Natural killer cell (primary cell): ENCODE results near the gene CCDC175. TPM values are rescaled to one million over a fixed set of nuclear protein-coding genes. Genes with fewer than 3 reads are reported as not detected.

ENCODE experiments used
- ATAC-seq, 3 donors: fragments of 150-1000 bp in 2 of 3; fragments of 200-7000 bp in 1 of 3; cut with Tn5 transposase; 1 replicate in 1 of 3; 2 replicates in 2 of 3; pipeline ENCODE4 v1.10.0; 2021; ENCODE audit warnings: mild to moderate bottlenecking in 2 of 3, moderate library complexity in 2 of 3
- DNase-seq, 2 donors: peaks; one replicate each; pipeline versions ENCODE4 v3.0.0 to v3.0.0-alpha.2; 2013 to 2021; ENCODE audit warnings: mixed read lengths in 1 of 2
- H3K27ac ChIP-seq: one replicate; pipeline ENCODE4 v1.5.1; 2013; ENCODE audit warnings: mild to moderate bottlenecking, low read length
- H3K27me3 ChIP-seq: one replicate; pipeline ENCODE4 v1.6.1; 2013; ENCODE audit warnings: low read length; ENCODE audit not compliant: control insufficient read depth, insufficient read depth
- H3K36me3 ChIP-seq: one replicate; pipeline ENCODE4 v1.6.1; 2013; ENCODE audit warnings: low read length; ENCODE audit not compliant: control insufficient read depth, insufficient read depth
- H3K4me1 ChIP-seq: one replicate; pipeline ENCODE4 v1.6.1; 2013; ENCODE audit warnings: low read length; ENCODE audit not compliant: control insufficient read depth, insufficient read depth
- H3K4me3 ChIP-seq: one replicate; pipeline ENCODE4 v1.5.1; 2013; ENCODE audit warnings: low read length
- H3K9me3 ChIP-seq: one replicate; pipeline ENCODE4 v1.6.1; 2013; ENCODE audit warnings: low read length; ENCODE audit not compliant: control insufficient read depth, insufficient read depth
- H3K27ac Mint-ChIP-seq, 2 donors: one replicate each; pipeline ENCODE4 v1.8.0; 2022; ENCODE audit warnings: mild to moderate bottlenecking in 2 of 2, mixed read lengths in 2 of 2, moderate library complexity in 1 of 2
- H3K27me3 Mint-ChIP-seq, 2 donors: one replicate each; pipeline ENCODE4 v1.8.0; 2022; ENCODE audit warnings: low read depth in 2 of 2, mixed read lengths in 2 of 2
- H3K36me3 Mint-ChIP-seq: one replicate; pipeline ENCODE4 v1.8.0; 2022; ENCODE audit warnings: mixed read lengths
- H3K4me1 Mint-ChIP-seq, 2 donors: one replicate each; pipeline ENCODE4 v1.8.0; 2022; ENCODE audit warnings: mixed read lengths in 2 of 2
- H3K4me3 Mint-ChIP-seq: one replicate; pipeline ENCODE4 v1.8.0; 2022; ENCODE audit warnings: mild to moderate bottlenecking, moderate library complexity, mixed read lengths
- H3K9me3 Mint-ChIP-seq, 2 donors: one replicate each; pipeline ENCODE4 v1.8.0; 2022; ENCODE audit warnings: mixed read lengths in 2 of 2
- WGBS: methylation state at CpG from one replicate; pipeline ENCODE4 v1.1.7; 2013; ENCODE audit warnings: missing lambda C conversion rate; ENCODE audit not compliant: insufficient coverage; 5-methylcytosine and 5-hydroxymethylcytosine counted together
- intact Hi-C: fragments of 100-400 bp; cut with micrococcal nuclease; formaldehyde crosslinking; loops from one replicate; pipeline ENCODE4 v1.14.2; 2022
- total RNA-seq, 4 donors: library from RNA; stranded (reverse); fragments of 120-200 nt in 1 of 4; gene quantifications; one replicate each; pipeline versions ENCODE4 v1.2.3 to v1.2.4, GENCODE V29; 2013 to 2022
- TF ChIP-seq, protein P1 (sequence below): fragments of 200-600 bp; IDR thresholded peaks from one replicate; pipeline ENCODE4 v1.8.0; 2022; ENCODE audit warnings: antibody characterized with exemption

The CCDC175 gene
- total RNA-seq, 3 donors from 2014 or later (not counting 1 experiment from before 2014, with no cell fraction given) = not detected

- Mint-ChIP-seq H3K9me3 (no peaks in the 10 kb centered on the region), H3K27ac (no peak overlapping the region), H3K36me3 (no peaks in the 10 kb centered on the region), H3K4me3 (no peak overlapping the region), H3K4me1 (peaks cover 4 to 6% of the 10 kb centered on the region in 2 donors), H3K27me3 (peaks cover 8 to 12% of the 10 kb centered on the region in 2 donors)
- Histone ChIP-seq H3K36me3 (no peaks in the 10 kb centered on the region), H3K27ac (no peak overlapping the region), H3K27me3 (no peaks in the 10 kb centered on the region), H3K9me3 (no peaks in the 10 kb centered on the region), H3K4me3 (no peak overlapping the region), H3K4me1 (no peaks in the 10 kb centered on the region)
- peak in 1 of 2 donors; percentile 21 for DNase-seq
- ATAC-seq = no peak
- TF ChIP-seq, protein P1, sequence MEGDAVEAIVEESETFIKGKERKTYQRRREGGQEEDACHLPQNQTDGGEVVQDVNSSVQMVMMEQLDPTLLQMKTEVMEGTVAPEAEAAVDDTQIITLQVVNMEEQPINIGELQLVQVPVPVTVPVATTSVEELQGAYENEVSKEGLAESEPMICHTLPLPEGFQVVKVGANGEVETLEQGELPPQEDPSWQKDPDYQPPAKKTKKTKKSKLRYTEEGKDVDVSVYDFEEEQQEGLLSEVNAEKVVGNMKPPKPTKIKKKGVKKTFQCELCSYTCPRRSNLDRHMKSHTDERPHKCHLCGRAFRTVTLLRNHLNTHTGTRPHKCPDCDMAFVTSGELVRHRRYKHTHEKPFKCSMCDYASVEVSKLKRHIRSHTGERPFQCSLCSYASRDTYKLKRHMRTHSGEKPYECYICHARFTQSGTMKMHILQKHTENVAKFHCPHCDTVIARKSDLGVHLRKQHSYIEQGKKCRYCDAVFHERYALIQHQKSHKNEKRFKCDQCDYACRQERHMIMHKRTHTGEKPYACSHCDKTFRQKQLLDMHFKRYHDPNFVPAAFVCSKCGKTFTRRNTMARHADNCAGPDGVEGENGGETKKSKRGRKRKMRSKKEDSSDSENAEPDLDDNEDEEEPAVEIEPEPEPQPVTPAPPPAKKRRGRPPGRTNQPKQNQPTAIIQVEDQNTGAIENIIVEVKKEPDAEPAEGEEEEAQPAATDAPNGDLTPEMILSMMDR = peak; percentile 19
- WGBS = 97% methylated on average over 4 of the region's 4 CpGs
- intact Hi-C loops = no loop called here
These were observed 64.6 kb downstream of the CCDC175 start for GRCh38 chr14:59511916-59512575.

- H3K4me1 Mint-ChIP-seq = peaks cover 4 to 6% of the 10 kb centered on the region in 2 donors
- WGBS = 56% methylated on average over 3 of the region's 3 CpGs
- H3K27ac Mint-ChIP-seq = no peak overlapping the region
- H3K27me3 Mint-ChIP-seq = peaks cover 5 to 9% of the 10 kb centered on the region in 2 donors
- Histone ChIP-seq H3K36me3 (no peaks in the 10 kb centered on the region), H3K4me3 (no peak overlapping the region), H3K4me1 (no peaks in the 10 kb centered on the region), H3K27ac (no peak overlapping the region), H3K9me3 (no peaks in the 10 kb centered on the region), H3K27me3 (no peaks in the 10 kb centered on the region)
- no peak for DNase-seq
- no peak overlapping the region for H3K4me3 Mint-ChIP-seq
- no peak for ATAC-seq
- H3K9me3 Mint-ChIP-seq = no peaks in the 10 kb centered on the region
- TF ChIP-seq, protein P1 = no peak
- intact Hi-C loops = no loop called here
- no peaks in the 10 kb centered on the region for H3K36me3 Mint-ChIP-seq
These were observed 65.6 kb downstream of the CCDC175 start for GRCh38 chr14:59510966-59511365.

GRCh38 chr14:59510001-59510400 is 66.6 kb downstream of the CCDC175 start:
- Histone ChIP-seq H3K4me3 (no peak overlapping the region), H3K4me1 (no peaks in the 10 kb centered on the region), H3K27ac (no peak overlapping the region), H3K27me3 (no peaks in the 10 kb centered on the region), H3K9me3 (no peaks in the 10 kb centered on the region), H3K36me3 (no peaks in the 10 kb centered on the region)
- Mint-ChIP-seq H3K36me3 (no peaks in the 10 kb centered on the region), H3K27ac (no peak overlapping the region), H3K9me3 (no peaks in the 10 kb centered on the region), H3K4me3 (no peak overlapping the region), H3K4me1 (peaks cover 4 to 6% of the 10 kb centered on the region in 2 donors), H3K27me3 (peaks cover 0 to 6% of the 10 kb centered on the region in 2 donors)
- TF ChIP-seq, protein P1 = no peak
- ATAC-seq (peak in 1 of 3 donors; percentile 21), DNase-seq (no peak)
- WGBS = 100% methylated on average over 2 of the region's 2 CpGs
- intact Hi-C loops = no loop called here

GRCh38 chr14:59509101-59509500 is 67.5 kb downstream of the CCDC175 start:
- no peaks in the 10 kb centered on the region for H3K36me3 Mint-ChIP-seq
- no peak for ATAC-seq
- intact Hi-C loops = no loop called here
- no peak overlapping the region for H3K27ac ChIP-seq
- H3K27me3 Mint-ChIP-seq = peaks cover 0 to 6% of the 10 kb centered on the region in 2 donors
- TF ChIP-seq, protein P1 = no peak
- H3K4me3 Mint-ChIP-seq = no peak overlapping the region
- no peaks in the 10 kb centered on the region for H3K27me3 ChIP-seq
- no peaks in the 10 kb centered on the region for H3K9me3 Mint-ChIP-seq
- H3K4me3 ChIP-seq = no peak overlapping the region
- no peaks in the 10 kb centered on the region for H3K9me3 ChIP-seq
- H3K4me1 ChIP-seq = no peaks in the 10 kb centered on the region
- peaks cover 6% of the 10 kb centered on the region in 2 donors for H3K4me1 Mint-ChIP-seq
- H3K27ac Mint-ChIP-seq = no peak overlapping the region
- 87% methylated on average over 3 of the region's 3 CpGs for WGBS
- no peak for DNase-seq
- H3K36me3 ChIP-seq = peaks cover 2% of the 10 kb centered on the region
